ENCODE measurements around the gene LTBP1. TPM values are rescaled to one million over a fixed set of nuclear protein-coding genes. Genes with fewer than 3 reads are reported as not detected.

Gene LTBP1
- total RNA-seq, 1 experiment from 2014 or later, result 10.3 TPM

DNA sequence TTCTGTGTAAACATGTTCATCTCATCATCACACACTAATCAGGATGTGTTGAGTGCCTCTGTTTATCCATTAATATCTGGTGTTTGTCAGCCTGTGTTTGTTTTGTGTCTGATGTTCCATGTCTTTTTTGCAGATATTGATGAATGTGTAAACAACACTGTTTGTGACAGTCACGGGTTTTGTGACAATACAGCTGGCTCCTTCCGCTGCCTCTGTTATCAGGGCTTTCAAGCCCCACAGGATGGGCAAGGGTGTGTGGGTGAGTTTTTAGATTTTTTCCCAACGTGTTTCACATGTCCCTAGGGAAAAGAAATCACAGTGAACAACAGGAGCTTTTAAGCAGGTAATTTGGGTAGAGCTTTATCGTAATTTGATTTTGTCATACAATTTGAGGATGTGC is 396.0 kb downstream of the LTBP1 start:
- POLR2A ChIA-PET (ENCODE audit: unreplicated experiment), result no interaction called here

DNA sequence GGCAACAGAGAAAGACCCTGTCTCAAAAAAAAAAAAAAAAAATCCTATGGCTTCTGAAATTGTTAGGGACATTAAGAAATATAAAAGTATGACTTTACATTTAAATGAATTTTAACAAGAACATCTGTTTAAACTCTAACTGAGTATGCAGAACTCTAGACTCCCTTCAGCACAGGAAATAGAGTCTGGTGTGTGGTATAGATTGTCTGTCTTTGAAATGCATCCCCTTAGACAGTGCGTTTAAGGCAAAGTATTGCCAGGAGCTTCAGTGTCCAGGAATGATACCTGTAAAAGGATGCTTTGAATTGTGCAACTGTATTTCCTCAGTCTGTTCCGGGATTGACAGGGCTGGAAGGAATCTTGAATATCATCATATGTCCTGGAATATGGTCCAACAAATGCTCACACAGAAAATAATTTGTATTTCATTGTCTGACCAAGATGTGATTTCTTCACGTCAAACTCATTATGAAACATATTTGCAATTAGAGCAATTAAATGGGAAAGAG is 396.7 kb downstream of the LTBP1 start:
- Histone ChIP-seq H3K9me3 (ENCODE audit: insufficient read depth, low read depth) (no peaks in the 10 kb centered on the region), H3K4me3 (no peak overlapping the region), H3K27me3 (ENCODE audit: insufficient read depth, low read depth) (no peaks in the 10 kb centered on the region), H2AFZ (no peak overlapping the region), H3K4me2 (no peak overlapping the region), H3K9me2 (ENCODE audit: insufficient read depth) (no peaks in the 10 kb centered on the region), H4K20me1 (ENCODE audit: insufficient read depth) (no peaks in the 10 kb centered on the region), H3K79me2 (ENCODE audit: low read depth) (no peaks in the 10 kb centered on the region), H3K4me1 (replicated peaks; ENCODE audit: insufficient read depth) (no peaks in the 10 kb centered on the region), H3F3A (ENCODE audit: insufficient read depth, low read depth) (no peaks in the 10 kb centered on the region), H3K36me3 (ENCODE audit: low read depth) (no peaks in the 10 kb centered on the region), H3K27ac (no peak overlapping the region)
- ChIA-PET CTCF (no interaction called here), POLR2A (ENCODE audit: unreplicated experiment) (no interaction called here)
- no peak for TF ChIP-seq EZH2 (IDR thresholded peaks at IDR 0.05; ENCODE audit: low read depth)
- TF ChIP-seq, protein P1, sequence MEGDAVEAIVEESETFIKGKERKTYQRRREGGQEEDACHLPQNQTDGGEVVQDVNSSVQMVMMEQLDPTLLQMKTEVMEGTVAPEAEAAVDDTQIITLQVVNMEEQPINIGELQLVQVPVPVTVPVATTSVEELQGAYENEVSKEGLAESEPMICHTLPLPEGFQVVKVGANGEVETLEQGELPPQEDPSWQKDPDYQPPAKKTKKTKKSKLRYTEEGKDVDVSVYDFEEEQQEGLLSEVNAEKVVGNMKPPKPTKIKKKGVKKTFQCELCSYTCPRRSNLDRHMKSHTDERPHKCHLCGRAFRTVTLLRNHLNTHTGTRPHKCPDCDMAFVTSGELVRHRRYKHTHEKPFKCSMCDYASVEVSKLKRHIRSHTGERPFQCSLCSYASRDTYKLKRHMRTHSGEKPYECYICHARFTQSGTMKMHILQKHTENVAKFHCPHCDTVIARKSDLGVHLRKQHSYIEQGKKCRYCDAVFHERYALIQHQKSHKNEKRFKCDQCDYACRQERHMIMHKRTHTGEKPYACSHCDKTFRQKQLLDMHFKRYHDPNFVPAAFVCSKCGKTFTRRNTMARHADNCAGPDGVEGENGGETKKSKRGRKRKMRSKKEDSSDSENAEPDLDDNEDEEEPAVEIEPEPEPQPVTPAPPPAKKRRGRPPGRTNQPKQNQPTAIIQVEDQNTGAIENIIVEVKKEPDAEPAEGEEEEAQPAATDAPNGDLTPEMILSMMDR (conservative IDR thresholded peaks at IDR 0.05), result no peak
- DNase-seq, result no peak
- intact Hi-C loops (cut with micrococcal nuclease; ENCODE audit: unreplicated experiment), result no loop called here
- BruUV-seq (replicated peaks), result no TSS peak

More for the DNA sequence above, 396.0 kb downstream of the LTBP1 start:
- Histone ChIP-seq H3K9me3 (ENCODE audit: insufficient read depth, low read depth) (no peaks in the 10 kb centered on the region), H3K36me3 (ENCODE audit: low read depth) (no peaks in the 10 kb centered on the region), H3K9me2 (ENCODE audit: insufficient read depth) (no peaks in the 10 kb centered on the region), H3K79me2 (ENCODE audit: low read depth) (no peaks in the 10 kb centered on the region), H3K4me3 (no peak overlapping the region), H3K4me2 (no peak overlapping the region), H2AFZ (no peak overlapping the region), H3K27me3 (ENCODE audit: insufficient read depth, low read depth) (no peaks in the 10 kb centered on the region), H3K4me1 (replicated peaks; ENCODE audit: insufficient read depth) (no peaks in the 10 kb centered on the region), H3K27ac (no peak overlapping the region), H4K20me1 (ENCODE audit: insufficient read depth) (no peaks in the 10 kb centered on the region), H3F3A (ENCODE audit: insufficient read depth, low read depth) (no peaks in the 10 kb centered on the region)
- intact Hi-C loops (cut with micrococcal nuclease; ENCODE audit: unreplicated experiment), result no loop called here
- BruUV-seq (replicated peaks), result no TSS peak
- CTCF ChIA-PET, result no interaction called here
- DNase-seq, result no peak
- TF ChIP-seq, protein P1 (conservative IDR thresholded peaks at IDR 0.05), result no peak
- no peak for TF ChIP-seq EZH2 (IDR thresholded peaks at IDR 0.05; ENCODE audit: low read depth)

DNA sequence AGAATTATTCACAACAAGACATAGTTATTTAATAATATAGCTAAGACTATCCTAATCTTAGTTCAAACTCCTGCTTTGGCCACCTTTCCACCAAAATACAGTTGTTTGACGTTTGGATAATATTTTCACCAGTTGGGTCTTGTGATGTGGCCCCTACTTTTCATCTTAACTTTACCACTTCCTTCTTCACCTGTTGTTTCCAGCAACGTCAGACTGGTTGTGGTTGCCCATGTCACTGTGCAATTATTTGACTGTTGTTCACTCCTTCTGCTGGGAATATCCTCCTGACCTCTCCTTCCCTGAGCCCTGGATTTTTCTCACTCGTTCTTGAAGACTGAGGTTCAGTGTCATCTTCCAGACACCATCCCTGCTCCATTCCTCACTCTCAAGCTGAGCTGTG is 397.5 kb downstream of the LTBP1 start:
- no peak for DNase-seq
- Histone ChIP-seq H3K27ac (no peak overlapping the region), H3K4me1 (replicated peaks; ENCODE audit: insufficient read depth) (no peaks in the 10 kb centered on the region), H3K27me3 (ENCODE audit: insufficient read depth, low read depth) (no peaks in the 10 kb centered on the region), H3K36me3 (ENCODE audit: low read depth) (no peaks in the 10 kb centered on the region), H2AFZ (no peak overlapping the region), H3K9me3 (ENCODE audit: insufficient read depth, low read depth) (no peaks in the 10 kb centered on the region), H4K20me1 (ENCODE audit: insufficient read depth) (no peaks in the 10 kb centered on the region), H3K4me3 (no peak overlapping the region), H3K9me2 (ENCODE audit: insufficient read depth) (no peaks in the 10 kb centered on the region), H3K4me2 (no peak overlapping the region), H3K79me2 (ENCODE audit: low read depth) (no peaks in the 10 kb centered on the region), H3F3A (ENCODE audit: insufficient read depth, low read depth) (no peaks in the 10 kb centered on the region)
- TF ChIP-seq, protein P1 (conservative IDR thresholded peaks at IDR 0.05), result no peak
- POLR2A ChIA-PET (ENCODE audit: unreplicated experiment), result no interaction called here
- no TSS peak for BruUV-seq (replicated peaks)
- intact Hi-C loops (cut with micrococcal nuclease; ENCODE audit: unreplicated experiment), result no loop called here
- CTCF ChIA-PET, result no interaction called here
